Left ventricle myocardium inferior (tissue), 1 donor: Measurements from ENCODE around the gene VIL1. TPM values are rescaled to one million over a fixed set of nuclear protein-coding genes. Genes with fewer than 3 reads are reported as not detected.

Experiments used
- DNase-seq: peaks from one replicate; pipeline ENCODE4 v3.0.0-alpha.2; 2020
- H3K27ac ChIP-seq: fragments of 200-600 bp; replicated peaks from 2 replicates; pipeline ENCODE4 v1.8.0; 2021
- H3K27me3 ChIP-seq: fragments of 200-600 bp; 2 replicates; pipeline ENCODE4 v1.8.0; 2021; ENCODE audit warnings: low read depth
- H3K36me3 ChIP-seq: fragments of 200-600 bp; 2 replicates; pipeline ENCODE4 v1.8.0; 2021
- H3K4me1 ChIP-seq: fragments of 200-600 bp; 2 replicates; pipeline ENCODE4 v1.8.0; 2021
- H3K4me3 ChIP-seq: fragments of 200-600 bp; 2 replicates; pipeline ENCODE4 v1.8.0; 2021; ENCODE audit warnings: mild to moderate bottlenecking, moderate library complexity
- H3K9me3 ChIP-seq: fragments of 200-600 bp; replicated peaks from 2 replicates; pipeline ENCODE4 v1.8.0; 2021
- CTCF ChIP-seq: fragments of 200-600 bp; IDR thresholded peaks from 2 replicates; pipeline ENCODE4 v1.8.0; 2021; ENCODE audit warnings: antibody characterized with exemption, mild to moderate bottlenecking, borderline replicate concordance
- intact Hi-C: fragments of 100-400 bp; cut with micrococcal nuclease; formaldehyde crosslinking; loops from one replicate; pipeline ENCODE4 v1.11.0; 2022
- total RNA-seq: library from RNA; stranded (reverse); fragmentation: NEBNext Ultra II Directional; extraction: Animal tissue kit (Norgen Biotek cat#: 25700); gene quantifications from one replicate; pipeline ENCODE4 v1.2.1, GENCODE V29; 2021
- donor health status: DM: no; HTN: yes; CAD: no; lungs with severe emphysema.

The VIL1 gene
- total RNA-seq, 1 donor from 2014 or later, result not detected

- no peak for TF ChIP-seq CTCF
- H3K4me1 ChIP-seq, result peaks cover 30% of the 10 kb centered on the region
- no peak for DNase-seq
- H3K27ac ChIP-seq, result no peak overlapping the region
- no peaks in the 10 kb centered on the region for H3K27me3 ChIP-seq
- H3K36me3 ChIP-seq, result no peaks in the 10 kb centered on the region
- H3K4me3 ChIP-seq, result no peak overlapping the region
- intact Hi-C loops, result loop anchor here (10.0 kb wide), 1 partner anchor 98 kb away; the partner anchor contains the start of gene TMBIM1
- no peaks in the 10 kb centered on the region for H3K9me3 ChIP-seq
Measured at GRCh38 chr2:218392459-218392858, 26.5 kb upstream of the VIL1 start.

DNA sequence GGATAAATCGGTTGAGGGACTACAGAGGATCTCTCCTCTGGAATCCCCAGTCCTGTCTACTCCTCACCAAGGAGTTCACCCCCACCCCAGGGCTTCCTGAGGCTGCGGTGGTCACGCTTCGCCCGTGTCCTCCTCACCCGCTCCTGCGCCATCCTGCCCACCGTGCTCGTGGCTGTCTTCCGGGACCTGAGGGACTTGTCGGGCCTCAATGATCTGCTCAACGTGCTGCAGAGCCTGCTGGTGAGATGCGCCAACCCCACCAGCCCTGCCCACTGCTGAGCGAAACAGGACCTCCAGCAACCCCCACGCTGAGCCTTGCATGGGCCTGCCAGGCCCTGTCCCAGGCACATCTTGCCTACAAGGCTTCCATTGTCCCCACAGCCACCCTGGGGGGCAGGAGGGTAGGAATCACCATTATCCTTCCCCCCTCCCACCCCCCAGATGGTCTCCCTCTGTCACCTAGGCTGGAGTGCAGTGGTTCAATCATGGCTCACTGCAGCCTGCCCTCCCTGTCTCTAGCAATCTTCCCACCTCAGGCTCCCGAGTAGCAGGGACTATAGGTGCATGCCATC, 25.9 kb upstream of the VIL1 start:
- Histone ChIP-seq H3K4me3 (no peak overlapping the region), H3K27me3 (no peaks in the 10 kb centered on the region), H3K27ac (no peak overlapping the region), H3K9me3 (no peaks in the 10 kb centered on the region), H3K4me1 (peaks cover 31% of the 10 kb centered on the region), H3K36me3 (no peaks in the 10 kb centered on the region)
- no peak for DNase-seq
- intact Hi-C loops, result loop anchor here (10.0 kb wide), 1 partner anchor 98 kb away; the partner anchor contains the start of gene TMBIM1
- no peak for TF ChIP-seq CTCF

DNA sequence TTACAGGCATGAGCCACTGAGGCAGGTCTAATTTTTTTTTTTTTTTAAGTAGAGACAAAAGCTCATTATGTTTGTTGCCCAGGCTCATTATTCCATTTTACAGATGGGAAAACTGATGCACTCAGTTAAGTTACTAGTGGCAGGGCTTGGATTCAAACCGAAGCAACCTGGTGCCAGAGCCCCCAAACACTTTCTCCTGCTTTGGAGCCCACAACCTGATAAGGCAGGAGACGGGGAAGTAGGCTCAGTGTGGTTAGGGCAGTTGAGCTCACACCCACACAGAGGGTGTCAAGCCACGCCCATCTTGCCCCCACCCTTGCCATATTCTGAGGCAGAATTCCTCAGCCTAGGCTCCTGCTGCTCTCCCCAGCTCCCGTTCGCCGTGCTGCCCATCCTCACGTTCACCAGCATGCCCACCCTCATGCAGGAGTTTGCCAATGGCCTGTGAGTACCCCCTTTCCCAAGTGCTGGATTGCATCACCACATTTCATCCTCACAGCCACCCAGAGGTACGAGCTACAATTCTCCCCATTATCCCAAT, 25.1 kb upstream of the VIL1 start:
- Histone ChIP-seq H3K36me3 (no peaks in the 10 kb centered on the region), H3K9me3 (no peaks in the 10 kb centered on the region), H3K4me3 (no peak overlapping the region), H3K27ac (no peak overlapping the region), H3K4me1 (peaks cover 30% of the 10 kb centered on the region), H3K27me3 (no peaks in the 10 kb centered on the region)
- no peak for TF ChIP-seq CTCF
- DNase-seq, result no peak
- intact Hi-C loops, result loop anchor here (10.0 kb wide), 1 partner anchor 99 kb away; the partner anchor contains the start of gene TMBIM1

GRCh38 chr2:218394298-218395089, 24.4 kb upstream of the VIL1 start:
- intact Hi-C loops, result loop anchor here (10.0 kb wide), 1 partner anchor 100 kb away; the partner anchor contains the start of gene TMBIM1
- peaks cover 35% of the 10 kb centered on the region for H3K4me1 ChIP-seq

DNA sequence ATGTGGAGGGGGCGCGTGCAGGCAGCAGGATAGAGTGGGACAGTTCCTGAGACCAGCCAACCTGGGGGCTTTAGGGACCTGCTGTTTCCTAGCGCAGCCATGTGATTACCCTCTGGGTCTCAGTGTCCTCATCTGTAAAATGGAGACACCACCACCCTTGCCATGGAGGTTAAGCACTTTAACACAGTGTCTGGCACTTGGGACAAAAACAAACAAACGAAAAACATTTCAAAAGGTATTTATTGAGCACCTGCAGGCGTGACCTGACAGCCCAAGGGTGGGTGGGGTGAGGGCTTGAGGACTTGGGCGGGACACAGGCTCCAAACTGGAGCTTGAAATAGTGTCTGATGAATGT, 23.9 kb upstream of the VIL1 start:
- Histone ChIP-seq H3K27me3 (no peaks in the 10 kb centered on the region), H3K27ac (peak overlapping the region; percentile 100), H3K9me3 (no peaks in the 10 kb centered on the region), H3K4me1 (peaks cover 37% of the 10 kb centered on the region), H3K4me3 (peak overlapping the region; percentile 100), H3K36me3 (no peaks in the 10 kb centered on the region)
- intact Hi-C loops, result loop anchor here (10.0 kb wide), 1 partner anchor 100 kb away; the partner anchor contains the start of gene TMBIM1
- DNase-seq, result no peak
- TF ChIP-seq CTCF, result no peak

More at GRCh38 chr2:218394298-218395089, 24.4 kb upstream of the VIL1 start:
- Histone ChIP-seq H3K9me3 (no peaks in the 10 kb centered on the region), H3K27me3 (no peaks in the 10 kb centered on the region), H3K4me3 (no peak overlapping the region), H3K27ac (no peak overlapping the region), H3K36me3 (no peaks in the 10 kb centered on the region)
- TF ChIP-seq CTCF, result no peak
- no peak for DNase-seq
